HL-60 (cell line): ENCODE measurements around the gene FAM234A.

Source experiments
- CTCF ChIP-seq: IDR thresholded peaks from one replicate; pipeline ENCODE4 v1.5.1; 2011; ENCODE audit warnings: low read length, control low read depth, inconsistent platforms; ENCODE audit not compliant: insufficient read depth
- GABPA ChIP-seq: IDR thresholded peaks from 2 replicates; pipeline ENCODE4 v1.6.1; 2012; ENCODE audit warnings: low read depth
- POLR2AphosphoS5 ChIP-seq: IDR thresholded peaks from 2 replicates; pipeline ENCODE4 v1.6.1; 2012; ENCODE audit warnings: low read depth
- SPI1 ChIP-seq: IDR thresholded peaks from 2 replicates; pipeline ENCODE4 v1.6.1; 2012; ENCODE audit warnings: low read depth, mild to moderate bottlenecking, borderline replicate concordance
- TF ChIP-seq, protein P1 (sequence below): IDR thresholded peaks from 2 replicates; pipeline ENCODE4 v1.6.1; 2012; ENCODE audit warnings: low read depth; ENCODE audit not compliant: insufficient replicate concordance

GRCh38 chr16:194516-194915 lies 40.1 kb upstream of the FAM234A start:
- TF ChIP-seq CTCF (no peak), POLR2AphosphoS5 (no peak), GABPA (no peak), SPI1 (no peak)
- TF ChIP-seq, protein P1, sequence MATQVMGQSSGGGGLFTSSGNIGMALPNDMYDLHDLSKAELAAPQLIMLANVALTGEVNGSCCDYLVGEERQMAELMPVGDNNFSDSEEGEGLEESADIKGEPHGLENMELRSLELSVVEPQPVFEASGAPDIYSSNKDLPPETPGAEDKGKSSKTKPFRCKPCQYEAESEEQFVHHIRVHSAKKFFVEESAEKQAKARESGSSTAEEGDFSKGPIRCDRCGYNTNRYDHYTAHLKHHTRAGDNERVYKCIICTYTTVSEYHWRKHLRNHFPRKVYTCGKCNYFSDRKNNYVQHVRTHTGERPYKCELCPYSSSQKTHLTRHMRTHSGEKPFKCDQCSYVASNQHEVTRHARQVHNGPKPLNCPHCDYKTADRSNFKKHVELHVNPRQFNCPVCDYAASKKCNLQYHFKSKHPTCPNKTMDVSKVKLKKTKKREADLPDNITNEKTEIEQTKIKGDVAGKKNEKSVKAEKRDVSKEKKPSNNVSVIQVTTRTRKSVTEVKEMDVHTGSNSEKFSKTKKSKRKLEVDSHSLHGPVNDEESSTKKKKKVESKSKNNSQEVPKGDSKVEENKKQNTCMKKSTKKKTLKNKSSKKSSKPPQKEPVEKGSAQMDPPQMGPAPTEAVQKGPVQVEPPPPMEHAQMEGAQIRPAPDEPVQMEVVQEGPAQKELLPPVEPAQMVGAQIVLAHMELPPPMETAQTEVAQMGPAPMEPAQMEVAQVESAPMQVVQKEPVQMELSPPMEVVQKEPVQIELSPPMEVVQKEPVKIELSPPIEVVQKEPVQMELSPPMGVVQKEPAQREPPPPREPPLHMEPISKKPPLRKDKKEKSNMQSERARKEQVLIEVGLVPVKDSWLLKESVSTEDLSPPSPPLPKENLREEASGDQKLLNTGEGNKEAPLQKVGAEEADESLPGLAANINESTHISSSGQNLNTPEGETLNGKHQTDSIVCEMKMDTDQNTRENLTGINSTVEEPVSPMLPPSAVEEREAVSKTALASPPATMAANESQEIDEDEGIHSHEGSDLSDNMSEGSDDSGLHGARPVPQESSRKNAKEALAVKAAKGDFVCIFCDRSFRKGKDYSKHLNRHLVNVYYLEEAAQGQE = no peak
